ENCODE results near the gene ITPKA.

Gene ITPKA

DNA sequence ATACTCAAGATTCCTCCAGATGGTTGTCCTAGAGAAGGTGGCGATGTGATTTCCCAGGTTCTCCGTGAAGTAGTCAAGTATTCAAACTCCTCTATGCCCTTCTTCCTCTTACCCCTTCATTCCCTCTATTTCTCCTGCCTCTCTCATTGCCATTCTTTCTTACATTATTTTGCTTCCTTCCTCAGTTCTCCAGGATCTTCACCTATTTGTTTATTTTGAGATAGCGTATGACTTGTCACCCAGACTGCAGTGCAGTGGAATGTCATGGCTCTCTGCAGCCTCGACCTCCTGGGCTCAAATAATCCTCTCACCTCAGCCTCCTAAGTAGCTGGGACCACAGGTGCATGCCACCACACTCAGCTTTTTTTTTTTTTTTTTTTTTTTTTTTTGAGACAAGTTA lies 1.8 kb upstream of the ITPKA start:
- FAIRE-seq, result no peak

DNA sequence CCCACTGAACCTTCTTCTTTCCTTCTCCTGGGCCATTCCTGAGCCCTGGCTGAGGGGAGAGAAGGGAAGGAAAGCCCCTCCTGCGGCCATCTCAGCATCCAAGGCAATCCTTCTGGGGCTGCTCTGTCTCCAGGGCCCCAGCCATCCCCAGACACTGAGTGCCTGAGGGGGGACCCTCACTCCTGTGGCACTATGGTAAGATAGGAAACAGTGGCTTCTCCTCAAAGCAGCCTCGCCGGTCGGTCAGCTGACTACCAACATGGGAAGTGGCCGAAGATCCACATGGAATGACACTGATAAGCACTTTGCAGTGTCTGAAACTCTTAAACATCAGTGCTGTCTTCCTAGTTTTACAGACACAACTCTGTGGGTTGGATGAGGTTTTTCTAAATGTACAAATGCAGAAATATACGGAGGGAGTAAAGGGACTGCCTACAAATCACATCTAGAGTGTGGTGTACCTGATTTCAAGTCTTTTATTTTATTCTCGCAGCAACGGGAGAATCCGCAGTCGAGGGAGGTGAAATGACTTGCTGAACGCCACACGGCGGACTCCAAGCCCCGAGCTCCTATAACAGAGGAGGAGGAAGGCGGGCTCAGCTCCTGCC lies 973 bp upstream of the ITPKA start:
- no peak for FAIRE-seq

DNA sequence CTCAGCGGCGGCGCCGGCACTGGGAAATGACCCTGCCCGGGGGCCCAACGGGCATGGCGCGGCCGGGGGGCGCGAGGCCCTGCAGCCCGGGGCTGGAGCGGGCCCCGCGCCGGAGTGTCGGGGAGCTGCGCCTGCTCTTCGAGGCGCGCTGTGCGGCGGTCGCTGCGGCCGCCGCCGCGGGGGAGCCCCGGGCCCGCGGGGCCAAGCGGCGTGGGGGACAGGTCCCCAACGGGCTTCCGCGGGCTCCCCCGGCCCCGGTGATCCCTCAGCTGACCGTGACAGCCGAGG lies 172 bp downstream of the ITPKA start:
- no peak for FAIRE-seq

- FAIRE-seq, result no peak
These were observed 682 bp downstream of the ITPKA start for GRCh38 chr15:41494190-41494921.

GRCh38 chr15:41494922-41495735 lies 1.5 kb downstream of the ITPKA start:
- FAIRE-seq, result no peak

- FAIRE-seq, result no peak
These were observed 2.3 kb downstream of the ITPKA start for GRCh38 chr15:41495736-41496599.

DNA sequence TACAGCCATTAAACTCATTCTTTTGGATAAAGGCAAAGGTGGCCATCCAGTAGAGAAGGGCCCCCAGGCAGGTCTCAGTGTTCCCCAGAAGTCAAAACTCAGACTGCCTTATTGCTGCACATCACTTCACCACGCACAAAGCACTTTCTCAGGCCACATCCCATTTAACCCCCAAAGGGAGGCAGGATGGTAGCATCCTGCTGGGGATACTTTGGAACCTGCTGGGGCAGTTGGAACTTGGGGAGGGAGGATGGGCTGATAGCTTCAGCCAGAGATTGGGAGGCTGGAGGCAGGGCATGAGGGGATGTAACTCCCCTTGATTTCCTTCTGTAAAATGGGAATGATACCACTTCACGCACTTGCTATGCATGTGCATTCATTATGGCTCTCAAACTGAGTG lies 5.0 kb downstream of the ITPKA start:
- FAIRE-seq, result no peak

GRCh38 chr15:41499109-41499851 lies 5.6 kb downstream of the ITPKA start:
- no peak for FAIRE-seq

- FAIRE-seq, result no peak
These were observed 7.7 kb downstream of the ITPKA start for GRCh38 chr15:41501191-41501917.

DNA sequence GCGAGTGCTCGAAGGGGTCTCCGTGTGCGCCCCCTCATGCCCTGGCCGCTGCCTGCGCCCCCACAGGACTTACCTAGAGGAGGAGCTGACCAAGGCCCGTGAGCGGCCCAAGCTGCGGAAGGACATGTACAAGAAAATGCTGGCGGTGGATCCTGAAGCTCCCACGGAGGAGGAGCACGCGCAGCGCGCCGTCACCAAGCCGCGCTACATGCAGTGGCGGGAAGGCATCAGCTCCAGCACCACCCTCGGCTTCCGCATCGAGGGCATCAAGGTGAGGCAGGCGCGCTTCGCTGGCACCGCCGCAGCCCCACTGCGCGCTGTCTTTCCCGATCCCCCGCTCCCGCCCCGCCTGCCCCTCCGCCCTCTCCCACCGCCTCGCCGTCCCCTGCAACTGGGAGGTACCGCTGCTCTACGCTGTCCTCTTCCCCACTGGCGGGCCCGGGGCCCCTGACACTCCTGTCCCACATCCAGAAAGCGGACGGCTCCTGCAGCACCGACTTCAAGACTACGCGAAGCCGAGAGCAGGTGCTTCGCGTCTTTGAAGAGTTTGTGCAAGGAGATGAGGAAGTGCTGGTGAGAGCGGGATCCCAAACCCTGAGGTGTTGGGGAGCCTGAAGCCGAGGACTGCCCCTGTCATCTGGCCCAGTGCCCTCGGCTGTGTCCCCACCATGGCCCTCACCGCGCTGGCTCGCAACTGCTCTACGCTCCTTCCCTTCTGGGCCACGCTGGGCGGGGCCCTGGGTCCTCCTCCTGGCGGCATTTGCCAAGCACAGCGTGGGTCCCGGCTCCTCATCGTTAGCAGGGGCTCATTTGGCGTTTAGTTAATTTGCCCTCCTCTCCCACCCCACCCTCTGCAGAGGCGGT lies 8.5 kb downstream of the ITPKA start:
- no peak for FAIRE-seq

- no peak for FAIRE-seq
These were observed 9.4 kb downstream of the ITPKA start for GRCh38 chr15:41502795-41503668.

- no peak for FAIRE-seq
These were observed 10.0 kb downstream of the ITPKA start for GRCh38 chr15:41503669-41504010.

GRCh38 chr15:41504751-41505492 lies 11.2 kb downstream of the ITPKA start:
- no peak for FAIRE-seq

GRCh38 chr15:41505776-41506175 lies 12.1 kb downstream of the ITPKA start:
- FAIRE-seq, result no peak

GRCh38 chr15:41506796-41507341 lies 13.2 kb downstream of the ITPKA start:
- no peak for FAIRE-seq

GRCh38 chr15:41507820-41508290 lies 14.2 kb downstream of the ITPKA start:
- FAIRE-seq, result no peak

DNA sequence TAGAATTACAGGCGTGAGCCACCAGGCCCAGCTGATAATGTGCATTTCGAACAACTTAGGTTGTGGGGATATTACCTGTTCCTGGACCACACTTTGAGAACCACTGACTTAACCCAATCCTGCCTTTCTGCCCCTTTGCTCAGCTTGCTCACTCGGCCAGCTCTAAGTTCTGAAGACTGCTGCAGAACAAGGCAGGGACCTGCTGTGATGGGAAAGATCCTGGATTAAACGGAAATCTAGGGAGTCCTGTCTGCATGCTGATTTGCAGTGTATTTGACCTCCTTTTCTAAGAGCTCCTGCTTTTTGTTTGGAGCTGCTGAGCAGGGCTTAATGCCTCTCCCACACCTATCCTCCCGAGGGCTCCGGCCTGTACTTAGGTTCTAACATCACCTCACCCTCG lies 17.1 kb downstream of the ITPKA start:
- FAIRE-seq, result no peak

DNA sequence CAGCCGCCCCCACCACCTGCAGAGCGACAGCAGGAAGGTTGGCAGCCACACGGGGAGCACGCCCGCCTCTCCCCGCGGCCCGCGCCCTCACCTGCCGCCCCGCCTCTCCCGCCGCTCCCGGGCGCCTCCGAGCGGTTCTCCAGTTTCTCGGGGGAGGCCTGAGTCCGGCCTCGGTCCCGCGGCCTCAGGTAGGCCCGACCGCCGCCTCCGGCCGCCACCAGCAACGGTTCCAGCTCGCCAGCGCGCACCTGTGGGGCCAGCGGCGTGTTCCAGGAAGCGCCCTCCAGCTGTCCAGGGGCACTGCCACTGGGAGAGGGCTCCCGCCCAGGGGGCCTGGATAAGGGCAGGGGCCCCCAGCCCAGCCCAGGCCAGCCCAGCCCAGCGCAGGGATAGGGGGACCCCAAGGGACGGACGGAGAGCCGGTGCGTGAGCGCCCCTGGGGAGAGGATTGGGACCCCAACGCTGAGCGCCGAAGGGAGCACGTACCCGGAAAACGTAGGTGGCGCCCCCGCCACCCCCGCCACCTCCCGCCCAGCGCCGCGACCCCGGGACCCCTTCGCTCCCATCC lies 17.7 kb downstream of the ITPKA start:
- FAIRE-seq, result no peak

Data from A204.1 (cell line).